Nephron (organoid): ENCODE results near the gene OGDH.

ENCODE experiments used
- H3K27ac Mint-ChIP-seq, 3 experiments: 2 replicates each; pipeline ENCODE4 v1.8.0; 2020; ENCODE audit warnings: mixed read lengths in 3 of 3, mild to moderate bottlenecking in 2 of 3, moderate library complexity in 1 of 3
- H3K27me3 Mint-ChIP-seq: 2 replicates; pipeline ENCODE4 v1.8.0; 2021; ENCODE audit warnings: low read depth, mild to moderate bottlenecking, moderate library complexity, mixed read lengths
- H3K36me3 Mint-ChIP-seq: 2 replicates; pipeline ENCODE4 v1.8.0; 2020; ENCODE audit warnings: low read depth, mixed read lengths
- H3K4me1 Mint-ChIP-seq: 2 replicates; pipeline ENCODE4 v1.8.0; 2020; ENCODE audit warnings: mixed read lengths
- H3K4me3 Mint-ChIP-seq, 3 experiments: 2 replicates each; pipeline ENCODE4 v1.8.0; 2020; ENCODE audit warnings: mild to moderate bottlenecking in 3 of 3, mixed read lengths in 3 of 3, moderate library complexity in 2 of 3
- H3K9me3 Mint-ChIP-seq: 2 replicates; pipeline ENCODE4 v1.8.0; 2020; ENCODE audit warnings: mixed read lengths
- TF ChIP-seq, protein P1 (sequence below), 3 experiments: fragments of 200-600 bp; sonication (generic); IDR thresholded peaks; one replicate each; pipeline ENCODE4 v1.5.0; 2021; ENCODE audit warnings: antibody characterized with exemption in 3 of 3; ENCODE audit not compliant: unreplicated experiment in 3 of 3

Gene OGDH

GRCh38 chr7:44748948-44749731 lies 142.7 kb downstream of the OGDH start:
- Mint-ChIP-seq H3K27ac (peak overlapping the region; percentile 12 to 49 (median 18)), H3K4me3 (peak overlapping the region; percentile 84 to 91 (median 86)), H3K4me1 (peaks cover 36% of the 10 kb centered on the region), H3K9me3 (no peaks in the 10 kb centered on the region), H3K36me3 (peaks cover 13% of the 10 kb centered on the region), H3K27me3 (no peaks in the 10 kb centered on the region)
- TF ChIP-seq, protein P1, sequence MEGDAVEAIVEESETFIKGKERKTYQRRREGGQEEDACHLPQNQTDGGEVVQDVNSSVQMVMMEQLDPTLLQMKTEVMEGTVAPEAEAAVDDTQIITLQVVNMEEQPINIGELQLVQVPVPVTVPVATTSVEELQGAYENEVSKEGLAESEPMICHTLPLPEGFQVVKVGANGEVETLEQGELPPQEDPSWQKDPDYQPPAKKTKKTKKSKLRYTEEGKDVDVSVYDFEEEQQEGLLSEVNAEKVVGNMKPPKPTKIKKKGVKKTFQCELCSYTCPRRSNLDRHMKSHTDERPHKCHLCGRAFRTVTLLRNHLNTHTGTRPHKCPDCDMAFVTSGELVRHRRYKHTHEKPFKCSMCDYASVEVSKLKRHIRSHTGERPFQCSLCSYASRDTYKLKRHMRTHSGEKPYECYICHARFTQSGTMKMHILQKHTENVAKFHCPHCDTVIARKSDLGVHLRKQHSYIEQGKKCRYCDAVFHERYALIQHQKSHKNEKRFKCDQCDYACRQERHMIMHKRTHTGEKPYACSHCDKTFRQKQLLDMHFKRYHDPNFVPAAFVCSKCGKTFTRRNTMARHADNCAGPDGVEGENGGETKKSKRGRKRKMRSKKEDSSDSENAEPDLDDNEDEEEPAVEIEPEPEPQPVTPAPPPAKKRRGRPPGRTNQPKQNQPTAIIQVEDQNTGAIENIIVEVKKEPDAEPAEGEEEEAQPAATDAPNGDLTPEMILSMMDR (IDR thresholded peaks at IDR 0.05; ENCODE audit: unreplicated experiment in 3 of 3): no peak

- no peaks in the 10 kb centered on the region for H3K27me3 Mint-ChIP-seq
- H3K4me3 Mint-ChIP-seq: peak overlapping the region; percentile 84 to 91 (median 86)
- H3K9me3 Mint-ChIP-seq: no peaks in the 10 kb centered on the region
- H3K27ac Mint-ChIP-seq: peak overlapping the region in 2 of 3 experiments; percentile 36 to 49
- TF ChIP-seq, protein P1 (IDR thresholded peaks at IDR 0.05; ENCODE audit: unreplicated experiment in 3 of 3): no peak
- peaks cover 40% of the 10 kb centered on the region for H3K4me1 Mint-ChIP-seq
- H3K36me3 Mint-ChIP-seq: peaks cover 13% of the 10 kb centered on the region
Observed at GRCh38 chr7:44749992-44750391, 143.6 kb downstream of the OGDH start.

- Mint-ChIP-seq H3K27ac (peak overlapping the region in 1 of 3 experiments; percentile 36), H3K36me3 (peaks cover 13% of the 10 kb centered on the region), H3K4me3 (peak overlapping the region; percentile 84 to 91 (median 86)), H3K4me1 (peaks cover 43% of the 10 kb centered on the region), H3K27me3 (no peaks in the 10 kb centered on the region), H3K9me3 (no peaks in the 10 kb centered on the region)
- TF ChIP-seq, protein P1 (IDR thresholded peaks at IDR 0.05; ENCODE audit: unreplicated experiment in 3 of 3): no peak
Observed at GRCh38 chr7:44750424-44750823, 144.0 kb downstream of the OGDH start.

- peaks cover 13% of the 10 kb centered on the region for H3K36me3 Mint-ChIP-seq
- H3K27me3 Mint-ChIP-seq: no peaks in the 10 kb centered on the region
- TF ChIP-seq, protein P1 (IDR thresholded peaks at IDR 0.05; ENCODE audit: unreplicated experiment in 3 of 3): no peak
- H3K4me3 Mint-ChIP-seq: peak overlapping the region; percentile 84 to 91 (median 86)
- peak overlapping the region in 2 of 3 experiments; percentile 36 to 48 for H3K27ac Mint-ChIP-seq
- no peaks in the 10 kb centered on the region for H3K9me3 Mint-ChIP-seq
- H3K4me1 Mint-ChIP-seq: peaks cover 43% of the 10 kb centered on the region
Observed at GRCh38 chr7:44750921-44751571, 144.6 kb downstream of the OGDH start.

- no peaks in the 10 kb centered on the region for H3K27me3 Mint-ChIP-seq
- H3K36me3 Mint-ChIP-seq: peaks cover 13% of the 10 kb centered on the region
- no peak overlapping the region for H3K27ac Mint-ChIP-seq
- TF ChIP-seq, protein P1 (IDR thresholded peaks at IDR 0.05; ENCODE audit: unreplicated experiment in 3 of 3): no peak
- peak overlapping the region in 2 of 3 experiments; percentile 57 to 64 for H3K4me3 Mint-ChIP-seq
- no peaks in the 10 kb centered on the region for H3K9me3 Mint-ChIP-seq
- peaks cover 48% of the 10 kb centered on the region for H3K4me1 Mint-ChIP-seq
Observed at GRCh38 chr7:44752822-44753221, 146.4 kb downstream of the OGDH start.
